Measurements from ENCODE around the gene ELMO3. TPM values are rescaled to one million over a fixed set of nuclear protein-coding genes. Genes with fewer than 3 reads are reported as not detected.
A peak's percentile ranks its signal among the peaks of the same experiment; 100 is the strongest.

Gene ELMO3
- total and polyA plus RNA-seq, 2 of the 13 experiments (the other 11 are each of a cell fraction or from before 2014, with no cell fraction given), result 2.6 to 4.0 TPM

DNA sequence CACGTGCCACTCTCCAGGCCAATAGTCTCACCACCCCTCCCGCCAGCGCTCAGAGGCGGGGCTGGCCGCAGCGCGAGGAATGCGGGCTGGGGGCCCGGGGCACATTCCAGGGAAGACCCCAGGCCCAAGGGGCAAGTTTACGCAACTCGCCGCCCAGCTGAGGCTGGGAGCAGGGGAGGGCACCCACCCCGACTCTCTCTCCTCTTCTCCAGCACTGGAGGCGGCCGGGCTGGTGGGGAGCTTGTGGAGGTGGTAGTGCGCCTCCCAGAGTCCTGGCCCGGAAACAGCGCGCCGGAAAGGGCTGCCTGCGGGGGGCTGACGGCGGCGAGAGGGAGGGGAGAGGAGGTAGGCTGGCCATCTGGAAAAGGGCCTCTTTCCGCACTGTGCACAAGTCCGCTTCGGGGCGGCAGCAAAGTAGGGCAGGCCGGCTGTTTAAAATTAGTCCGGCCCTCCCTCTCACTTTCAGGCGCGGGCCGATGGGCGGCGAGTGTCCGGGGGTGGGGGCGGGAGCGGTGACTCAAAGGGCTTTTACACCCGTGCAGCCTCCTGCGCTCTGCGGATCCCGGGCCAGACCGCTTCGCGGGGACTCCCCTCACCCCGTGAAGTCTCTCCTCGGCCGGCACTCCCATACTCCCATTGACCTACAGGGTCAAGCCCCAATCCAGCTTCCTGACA is 47.3 kb downstream of the ELMO3 start (continued):
- no peak for TF ChIP-seq KIAA2018 (CRISPR knock-in tag; IDR thresholded peaks at IDR 0.05; ENCODE audit: borderline replicate concordance)
- TF ChIP-seq NFKB2 (CRISPR knock-in tag; IDR thresholded peaks at IDR 0.05; ENCODE audit: borderline replicate concordance), result peak; percentile 87; the same call in 1 of the 2 replicates
- TF ChIP-seq KDM3A (CRISPR knock-in tag; IDR thresholded peaks at IDR 0.05; ENCODE audit: low read depth), result peak; percentile 97
- TF ChIP-seq ISL2 (CRISPR knock-in tag; IDR thresholded peaks at IDR 0.05), result peak; percentile 92
- peak; percentile 69; the same call in 1 of the 2 replicates for TF ChIP-seq RCOR2 (CRISPR knock-in tag; IDR thresholded peaks at IDR 0.05)
- TF ChIP-seq MAF1 (CRISPR knock-in tag; IDR thresholded peaks at IDR 0.05; ENCODE audit: borderline replicate concordance), result peak; percentile 82; the same call in 1 of the 2 replicates
- peak; percentile 94 for TF ChIP-seq MYPOP (CRISPR knock-in tag; IDR thresholded peaks at IDR 0.05)
- TF ChIP-seq ZBTB26 (CRISPR knock-in tag; IDR thresholded peaks at IDR 0.05; ENCODE audit: borderline replicate concordance), result no peak; the same call in 1 of the 2 replicates
- TF ChIP-seq PITX1 (CRISPR knock-in tag; IDR thresholded peaks at IDR 0.05), result peak; percentile 92
- peak; percentile 90 for TF ChIP-seq YEATS4 (CRISPR knock-in tag; IDR thresholded peaks at IDR 0.05; ENCODE audit: borderline replicate concordance)
- TF ChIP-seq ZNF235 (CRISPR knock-in tag; IDR thresholded peaks at IDR 0.05; ENCODE audit: borderline replicate concordance), result peak; percentile 82; the same call in 1 of the 2 replicates
- 0 out of 2 replicates have a peak, but pooled peaks have one; percentile 14 for TF ChIP-seq CAMTA2 (CRISPR knock-in tag; IDR thresholded peaks at IDR 0.05; ENCODE audit: borderline replicate concordance)
- TF ChIP-seq SOX13 (IDR thresholded peaks at IDR 0.05), result no peak
- TF ChIP-seq SOX13 (CRISPR knock-in tag; conservative IDR thresholded peaks at IDR 0.05 in 1 of 2, IDR thresholded peaks at IDR 0.05 in 1 of 2), result peak in 1 of 2 experiments; percentile 83; a peak in 2 of 4 replicates
- TF ChIP-seq, protein P1, sequence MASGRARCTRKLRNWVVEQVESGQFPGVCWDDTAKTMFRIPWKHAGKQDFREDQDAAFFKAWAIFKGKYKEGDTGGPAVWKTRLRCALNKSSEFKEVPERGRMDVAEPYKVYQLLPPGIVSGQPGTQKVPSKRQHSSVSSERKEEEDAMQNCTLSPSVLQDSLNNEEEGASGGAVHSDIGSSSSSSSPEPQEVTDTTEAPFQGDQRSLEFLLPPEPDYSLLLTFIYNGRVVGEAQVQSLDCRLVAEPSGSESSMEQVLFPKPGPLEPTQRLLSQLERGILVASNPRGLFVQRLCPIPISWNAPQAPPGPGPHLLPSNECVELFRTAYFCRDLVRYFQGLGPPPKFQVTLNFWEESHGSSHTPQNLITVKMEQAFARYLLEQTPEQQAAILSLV (CRISPR knock-in tag; IDR thresholded peaks at IDR 0.05; ENCODE audit: borderline replicate concordance), result peak; percentile 86; the same call in 1 of the 2 replicates

Data from HepG2 (cell line).